B cell (primary cell): ENCODE data around the gene NLGN1. TPM values are rescaled to one million over a fixed set of nuclear protein-coding genes. Genes with fewer than 3 reads are reported as not detected.

Experiments
- ATAC-seq: fragments of 200-7000 bp; cut with Tn5 transposase; one replicate; pipeline ENCODE4 v1.10.0; 2021; ENCODE audit warnings: low read depth, mild to moderate bottlenecking, moderate number of reproducible peaks, moderate library complexity
- CTCF ChIA-PET: fragments of 350-600 bp; sonication (Branson Sonifier 250); formaldehyde crosslinking; loops from one replicate; lab custom pipeline; 2021; ENCODE audit warnings: antibody characterized with exemption, inconsistent platforms; lab: Charles Lee
- POLR2A ChIA-PET: fragments of 350-600 bp; sonication (Branson Sonifier 250); formaldehyde crosslinking; loops from one replicate; lab custom pipeline; 2021; ENCODE audit warnings: antibody characterized with exemption; lab: Charles Lee
- DNase-seq: peaks from one replicate; pipeline ENCODE4 v3.0.0; 2013
- H2AFZ ChIP-seq: 2 replicates; pipeline ENCODE4 v1.6.1; 2012; ENCODE audit warnings: mild to moderate bottlenecking, low read depth, low read length; ENCODE audit not compliant: insufficient read depth, poor library complexity, severe bottlenecking
- H3K27ac ChIP-seq, 2 donors: 1 replicate in 1 of 2; 2 replicates in 1 of 2; pipeline ENCODE4 v1.5.1; 2012 to 2013; ENCODE audit warnings: low read length in 2 of 2, mild to moderate bottlenecking in 2 of 2, moderate library complexity in 1 of 2
- H3K27me3 ChIP-seq, 4 experiments: fragments of 200-600 bp in 1 of 4; sonication (generic) in 1 of 4; replicated peaks in 1 of 4; 1 replicate in 2 of 4; 2 replicates in 2 of 4; pipeline versions ENCODE4 v1.6.1 to v1.7.0; 2013 to 2016; ENCODE audit warnings: low read length in 3 of 4, mild to moderate bottlenecking in 2 of 4, mixed read lengths in 1 of 4, moderate library complexity in 1 of 4; ENCODE audit not compliant: insufficient read depth in 4 of 4, control insufficient read depth in 3 of 4; ENCODE audit errors: control extremely low read depth in 1 of 4
- H3K36me3 ChIP-seq, 2 experiments: replicated peaks in 1 of 2; 1 replicate in 1 of 2; 2 replicates in 1 of 2; pipeline versions ENCODE4 v1.6.1 to v1.7.1; 2013; ENCODE audit warnings: low read length in 1 of 2; ENCODE audit not compliant: insufficient read depth in 2 of 2, control insufficient read depth in 1 of 2; ENCODE audit errors: control extremely low read depth in 1 of 2, extremely low read depth in 1 of 2
- H3K4me1 ChIP-seq, 2 donors: fragments of 200-600 bp in 1 of 2; sonication (generic) in 1 of 2; 1 replicate in 1 of 2; 2 replicates in 1 of 2; pipeline versions ENCODE4 v1.5.1 to v1.6.1; 2013 to 2017; ENCODE audit warnings: low read length in 2 of 2; ENCODE audit not compliant: control insufficient read depth in 2 of 2, insufficient read depth in 2 of 2
- H3K4me2 ChIP-seq: replicated peaks from 2 replicates; pipeline ENCODE3; 2012; ENCODE audit warnings: mild to moderate bottlenecking, low read depth, low read length; ENCODE audit not compliant: poor library complexity, severe bottlenecking
- H3K4me3 ChIP-seq, 5 experiments: fragments of 200-600 bp in 1 of 5; sonication (generic) in 1 of 5; 1 replicate in 3 of 5; 2 replicates in 2 of 5; pipeline versions ENCODE4 v1.5.1 to v1.7.0; 2011 to 2016; ENCODE audit warnings: low read length in 4 of 5, mild to moderate bottlenecking in 4 of 5, low read depth in 2 of 5, control low read depth in 1 of 5, moderate library complexity in 1 of 5; ENCODE audit not compliant: insufficient read depth in 1 of 5; ENCODE audit errors: control extremely low read depth in 1 of 5, extremely low read depth in 1 of 5
- H3K79me2 ChIP-seq: fragments of 200-600 bp; sonication (generic); one replicate; pipeline ENCODE4 v1.6.0; 2016; ENCODE audit warnings: low read length; ENCODE audit not compliant: control insufficient read depth, insufficient read depth
- H3K9ac ChIP-seq: fragments of 200-600 bp; sonication (generic); 2 replicates; pipeline ENCODE4 v1.6.1; 2017; ENCODE audit warnings: mild to moderate bottlenecking, low read length, moderate library complexity
- H3K9me3 ChIP-seq, 3 donors: one replicate each; pipeline versions ENCODE4 v1.6.1 to v1.7.1; 2013; ENCODE audit warnings: low read length in 2 of 3; ENCODE audit not compliant: control insufficient read depth in 2 of 3, insufficient read depth in 1 of 3; ENCODE audit errors: control extremely low read depth in 1 of 3
- H4K20me1 ChIP-seq: 2 replicates; pipeline ENCODE4 v1.6.0; 2012; ENCODE audit warnings: mild to moderate bottlenecking, low read length; ENCODE audit not compliant: insufficient read depth, control insufficient read depth, poor library complexity, severe bottlenecking
- H3K27ac Mint-ChIP-seq: one replicate; pipeline ENCODE4 v1.8.0; 2021; ENCODE audit warnings: mixed read lengths
- H3K27me3 Mint-ChIP-seq: one replicate; pipeline ENCODE4 v1.8.0; 2021; ENCODE audit warnings: mixed read lengths
- H3K4me1 Mint-ChIP-seq: one replicate; pipeline ENCODE4 v1.8.0; 2021; ENCODE audit warnings: mixed read lengths
- H3K4me3 Mint-ChIP-seq: one replicate; pipeline ENCODE4 v1.8.0; 2021; ENCODE audit warnings: mixed read lengths
- H3K9me3 Mint-ChIP-seq: one replicate; pipeline ENCODE4 v1.8.0; 2022; ENCODE audit warnings: mixed read lengths; ENCODE audit not compliant: insufficient read depth
- EZH2 ChIP-seq: IDR thresholded peaks from 2 replicates; pipeline ENCODE4 v1.6.1; 2012; ENCODE audit warnings: borderline replicate concordance, low read depth, mild to moderate bottlenecking, moderate library complexity, low read length; ENCODE audit not compliant: insufficient read depth, poor library complexity, severe bottlenecking
- WGBS: methylation state at CpG from one replicate; pipeline ENCODE4 v1.1.5; 2013; ENCODE audit warnings: missing lambda C conversion rate; ENCODE audit not compliant: insufficient coverage; 5-methylcytosine and 5-hydroxymethylcytosine counted together
- intact Hi-C: fragments of 100-400 bp; cut with micrococcal nuclease; formaldehyde crosslinking; loops from one replicate; pipeline ENCODE4 v1.10.0; 2022
- polyA plus RNA-seq: library from polyadenylated mRNA; depleted of rRNA; stranded (reverse); fragments of >200 nt; gene quantifications from 2 replicates; pipeline ENCODE4 v1.2.3, GENCODE V29; 2012
- total RNA-seq, 2 donors: library from RNA; stranded (reverse); fragments of 120-200 nt in 1 of 2; gene quantifications; 1 replicate in 1 of 2; 2 replicates in 1 of 2; pipeline versions ENCODE4 v1.2.3 to v1.2.4, GENCODE V29; 2013 to 2022
- TF ChIP-seq, protein P1 (sequence below): fragments of 200-600 bp; IDR thresholded peaks from one replicate; pipeline ENCODE4 v1.8.0; 2022; ENCODE audit warnings: antibody characterized with exemption, mild to moderate bottlenecking

Gene NLGN1
- total and polyA plus RNA-seq, 2 donors (not counting 1 experiment from before 2014, with no cell fraction given), result not detected

DNA sequence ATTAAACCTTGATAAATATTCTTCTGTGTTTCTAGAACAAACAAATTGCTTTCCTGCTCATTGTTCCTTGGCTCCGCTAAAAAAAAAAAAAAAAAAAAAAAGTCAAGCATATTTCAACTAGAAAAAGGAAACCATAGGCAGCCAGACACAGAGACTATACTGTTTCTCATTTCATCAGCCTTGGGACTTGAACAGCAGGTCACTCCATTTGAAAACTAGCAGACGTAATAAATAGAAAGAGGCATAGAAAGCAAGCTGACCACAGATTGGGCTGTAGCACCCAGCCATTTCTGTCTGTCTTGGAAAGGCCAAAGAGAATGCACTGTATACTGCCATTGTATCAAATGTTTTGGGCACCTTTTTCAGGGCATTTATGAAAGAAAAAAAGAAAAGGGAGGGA is 697.1 kb downstream of the NLGN1 start:
- no peak for DNase-seq
- Histone ChIP-seq H3K4me3 (no peak overlapping the region), H3K79me2 (no peaks in the 10 kb centered on the region), H3K27ac (no peak overlapping the region), H3K9me3 (no peaks in the 10 kb centered on the region), H3K9ac (no peak overlapping the region), H2AFZ (no peak overlapping the region), H3K27me3 (no peaks in the 10 kb centered on the region), H3K4me1 (no peaks in the 10 kb centered on the region), H3K4me2 (no peak overlapping the region), H3K36me3 (no peaks in the 10 kb centered on the region), H4K20me1 (no peaks in the 10 kb centered on the region)
- ATAC-seq, result no peak
- H3K9me3 Mint-ChIP-seq, result peaks cover 2% of the 10 kb centered on the region
- H3K27me3 Mint-ChIP-seq, result no peaks in the 10 kb centered on the region
- no peak overlapping the region for H3K4me3 Mint-ChIP-seq
- no peaks in the 10 kb centered on the region for H3K4me1 Mint-ChIP-seq
- TF ChIP-seq EZH2, result no peak
- TF ChIP-seq, protein P1, sequence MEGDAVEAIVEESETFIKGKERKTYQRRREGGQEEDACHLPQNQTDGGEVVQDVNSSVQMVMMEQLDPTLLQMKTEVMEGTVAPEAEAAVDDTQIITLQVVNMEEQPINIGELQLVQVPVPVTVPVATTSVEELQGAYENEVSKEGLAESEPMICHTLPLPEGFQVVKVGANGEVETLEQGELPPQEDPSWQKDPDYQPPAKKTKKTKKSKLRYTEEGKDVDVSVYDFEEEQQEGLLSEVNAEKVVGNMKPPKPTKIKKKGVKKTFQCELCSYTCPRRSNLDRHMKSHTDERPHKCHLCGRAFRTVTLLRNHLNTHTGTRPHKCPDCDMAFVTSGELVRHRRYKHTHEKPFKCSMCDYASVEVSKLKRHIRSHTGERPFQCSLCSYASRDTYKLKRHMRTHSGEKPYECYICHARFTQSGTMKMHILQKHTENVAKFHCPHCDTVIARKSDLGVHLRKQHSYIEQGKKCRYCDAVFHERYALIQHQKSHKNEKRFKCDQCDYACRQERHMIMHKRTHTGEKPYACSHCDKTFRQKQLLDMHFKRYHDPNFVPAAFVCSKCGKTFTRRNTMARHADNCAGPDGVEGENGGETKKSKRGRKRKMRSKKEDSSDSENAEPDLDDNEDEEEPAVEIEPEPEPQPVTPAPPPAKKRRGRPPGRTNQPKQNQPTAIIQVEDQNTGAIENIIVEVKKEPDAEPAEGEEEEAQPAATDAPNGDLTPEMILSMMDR, result no peak
- intact Hi-C loops, result no loop called here
- CTCF ChIA-PET, result no interaction called here
- no peak overlapping the region for H3K27ac Mint-ChIP-seq
- POLR2A ChIA-PET, result no interaction called here
- 100% methylated on average over 1 of the region's 2 CpGs for WGBS

- Histone ChIP-seq H3K36me3 (no peaks in the 10 kb centered on the region), H3K79me2 (no peaks in the 10 kb centered on the region), H3K4me3 (no peak overlapping the region), H2AFZ (no peak overlapping the region), H3K9ac (no peak overlapping the region), H3K27me3 (no peaks in the 10 kb centered on the region), H3K27ac (no peak overlapping the region), H3K4me1 (no peaks in the 10 kb centered on the region), H4K20me1 (no peaks in the 10 kb centered on the region), H3K9me3 (no peaks in the 10 kb centered on the region), H3K4me2 (no peak overlapping the region)
- WGBS, result no CpG with 5 or more reads among the region's 3 CpGs
- H3K4me3 Mint-ChIP-seq, result no peak overlapping the region
- no peak for TF ChIP-seq EZH2
- TF ChIP-seq, protein P1, result no peak
- peaks cover 2% of the 10 kb centered on the region for H3K9me3 Mint-ChIP-seq
- ATAC-seq (no peak), DNase-seq (no peak)
- no peaks in the 10 kb centered on the region for H3K4me1 Mint-ChIP-seq
- intact Hi-C loops, result no loop called here
- H3K27ac Mint-ChIP-seq, result no peak overlapping the region
- POLR2A ChIA-PET, result no interaction called here
- CTCF ChIA-PET, result no interaction called here
- no peaks in the 10 kb centered on the region for H3K27me3 Mint-ChIP-seq
These were observed 700.1 kb downstream of the NLGN1 start for GRCh38 chr3:174097686-174098085.
